SHP77 treated with DMSO at 0.1 percent for 48 hours (cell line): ENCODE results near the gene RAB38.

ENCODE experiments used
- DNase-seq: peaks from one replicate; lab custom pipeline; 2025; lab: John Stamatoyannopoulos, UW

The RAB38 gene

DNA sequence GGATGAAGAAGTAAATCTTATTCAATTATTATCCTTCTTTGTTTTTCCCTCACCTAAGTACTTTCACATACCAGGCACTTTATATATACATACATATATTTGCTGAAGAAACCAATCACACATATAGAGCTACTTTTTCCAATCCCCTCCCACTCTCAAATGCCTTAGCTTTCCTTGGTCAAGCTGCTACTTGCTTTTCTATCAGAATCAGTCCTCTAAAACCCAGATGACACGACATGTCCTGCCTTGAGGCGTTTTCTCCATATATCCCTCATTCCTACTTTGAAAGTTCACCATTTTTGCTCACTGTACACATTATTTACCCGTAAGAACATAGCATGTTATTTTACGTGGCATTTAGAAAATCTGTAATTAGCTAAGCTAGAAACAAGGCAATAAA is 5.4 kb downstream of the RAB38 start:
- DNase-seq = no peak

- DNase-seq = no peak
Measured at GRCh38 chr11:88169471-88169870, 5.8 kb downstream of the RAB38 start.

DNA sequence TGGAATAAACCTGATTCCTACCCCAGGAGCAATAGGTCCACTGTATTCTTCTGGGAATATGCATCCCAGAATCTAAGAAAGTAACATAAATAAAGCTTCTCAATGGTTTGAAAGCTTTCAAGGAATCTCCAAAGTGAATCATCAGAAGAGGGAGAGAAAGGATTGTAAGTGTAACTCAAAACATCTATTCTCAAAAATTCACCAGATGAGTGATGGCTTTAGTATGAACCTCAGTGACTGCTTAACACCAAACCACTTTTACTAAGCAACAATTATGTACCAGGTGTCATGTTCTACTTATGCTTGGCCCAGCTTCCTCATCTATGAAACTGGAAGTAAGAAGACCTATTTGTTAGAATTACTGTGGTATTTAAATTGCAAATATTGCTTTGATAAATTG is 7.4 kb downstream of the RAB38 start:
- DNase-seq = no peak

- DNase-seq = no peak
Measured at GRCh38 chr11:88164806-88165585, 10.2 kb downstream of the RAB38 start.

DNA sequence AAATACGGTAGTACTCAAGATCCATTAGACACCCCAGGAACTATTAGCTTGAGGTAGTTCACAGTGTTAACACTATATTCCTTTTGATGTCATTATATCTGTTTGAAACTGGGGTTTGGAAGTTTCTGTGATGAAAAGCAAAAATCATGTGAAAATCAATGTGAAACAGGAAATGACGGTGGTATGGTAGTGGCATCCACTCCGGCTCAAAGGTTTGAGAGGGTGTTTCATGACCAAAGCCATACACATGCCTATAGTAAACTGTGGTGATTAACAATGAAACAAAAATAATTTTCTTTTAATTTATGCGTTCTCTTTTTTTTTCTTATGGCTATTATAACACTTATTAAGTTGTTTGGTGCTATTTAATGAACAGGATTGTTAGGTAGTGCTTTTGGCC is 10.9 kb downstream of the RAB38 start:
- DNase-seq = no peak

DNA sequence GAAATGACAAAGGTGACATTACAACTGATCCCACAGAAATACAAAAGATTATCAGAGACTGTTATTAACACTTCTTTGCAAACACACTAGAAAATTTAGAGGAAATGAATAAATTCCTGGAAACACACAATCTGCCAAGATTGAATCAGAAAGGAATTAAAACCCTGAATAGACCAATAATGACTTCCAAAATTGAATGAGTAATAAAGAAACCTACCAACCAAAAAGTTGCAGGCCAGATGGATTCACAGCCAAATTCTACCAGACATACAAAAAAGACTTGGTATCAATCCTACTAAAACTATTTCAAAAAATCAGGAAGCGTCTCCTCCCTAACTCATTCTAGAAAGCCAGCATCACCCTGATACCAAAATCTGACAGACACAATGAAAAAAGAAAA is 17.2 kb downstream of the RAB38 start:
- DNase-seq = no peak

DNA sequence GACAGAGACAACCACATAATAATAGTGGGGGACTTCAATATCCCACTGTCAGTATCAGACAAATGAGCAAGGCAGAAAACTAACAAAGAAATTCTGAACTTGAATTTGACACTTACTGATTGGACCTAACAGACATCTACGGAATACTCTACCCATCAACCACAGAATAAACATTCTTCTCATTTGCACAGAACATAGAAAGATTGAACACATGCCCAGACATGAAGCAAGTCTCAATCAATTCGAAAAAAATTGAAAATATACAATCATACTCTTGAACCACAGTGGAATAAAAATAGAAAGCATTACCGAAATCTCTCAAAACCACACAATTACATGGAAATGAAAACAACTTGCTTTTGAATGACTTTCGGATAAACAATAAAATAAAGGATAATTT is 17.9 kb downstream of the RAB38 start:
- no peak for DNase-seq

GRCh38 chr11:88152381-88152780 is 22.9 kb downstream of the RAB38 start:
- DNase-seq = no peak

DNA sequence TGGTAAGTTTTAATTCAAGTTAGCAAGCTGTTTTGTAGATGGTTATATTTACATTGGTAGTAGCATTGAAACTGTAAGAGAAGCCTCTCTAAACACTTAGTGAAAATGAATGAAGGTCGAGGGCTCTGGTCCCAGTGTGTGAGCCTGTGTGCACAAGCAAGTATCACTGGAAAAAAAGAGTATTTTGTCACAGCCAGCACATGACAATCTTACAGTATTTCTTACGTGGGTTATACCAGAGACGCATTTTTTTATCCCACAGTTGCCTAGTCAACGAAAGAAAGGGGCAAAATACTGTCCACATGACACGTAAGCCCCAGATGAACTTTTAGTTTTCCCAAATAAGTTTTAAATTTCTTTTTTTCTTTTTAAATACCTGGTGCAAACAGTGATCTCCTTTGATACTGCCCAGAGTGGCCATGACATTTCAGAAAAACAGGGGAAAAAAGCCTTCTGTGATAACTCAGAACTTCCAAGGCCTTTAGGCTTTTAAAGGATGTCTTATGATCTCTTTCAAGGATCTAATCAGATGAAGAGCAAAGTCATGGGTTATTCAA is 23.5 kb downstream of the RAB38 start:
- DNase-seq = no peak

GRCh38 chr11:88146106-88146505 is 29.1 kb downstream of the RAB38 start:
- no peak for DNase-seq

- DNase-seq = no peak
Measured at GRCh38 chr11:88139865-88140264, 35.4 kb downstream of the RAB38 start.

- no peak for DNase-seq
Measured at GRCh38 chr11:88131764-88132470, 43.3 kb downstream of the RAB38 start.

GRCh38 chr11:88122956-88123355 is 52.3 kb downstream of the RAB38 start:
- no peak for DNase-seq

DNA sequence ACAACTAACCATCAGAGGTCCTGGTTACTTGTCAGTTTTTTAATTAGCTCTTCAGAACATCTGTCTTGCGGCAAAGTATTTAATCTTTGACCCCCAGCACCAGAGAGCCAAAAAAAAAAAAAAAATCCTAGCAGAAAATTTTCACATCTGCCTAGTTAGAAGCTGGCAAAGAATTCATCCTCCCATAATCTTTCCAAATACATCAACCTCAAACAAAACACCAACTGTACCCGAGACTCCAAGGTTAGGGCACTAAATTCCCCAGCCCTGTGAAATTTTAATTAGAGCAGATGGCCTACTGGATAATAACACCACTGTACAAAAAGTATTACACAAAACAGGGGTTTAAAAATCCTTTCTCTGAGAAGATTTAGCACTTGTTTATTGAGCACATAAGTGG is 55.7 kb downstream of the RAB38 start:
- DNase-seq = no peak

DNA sequence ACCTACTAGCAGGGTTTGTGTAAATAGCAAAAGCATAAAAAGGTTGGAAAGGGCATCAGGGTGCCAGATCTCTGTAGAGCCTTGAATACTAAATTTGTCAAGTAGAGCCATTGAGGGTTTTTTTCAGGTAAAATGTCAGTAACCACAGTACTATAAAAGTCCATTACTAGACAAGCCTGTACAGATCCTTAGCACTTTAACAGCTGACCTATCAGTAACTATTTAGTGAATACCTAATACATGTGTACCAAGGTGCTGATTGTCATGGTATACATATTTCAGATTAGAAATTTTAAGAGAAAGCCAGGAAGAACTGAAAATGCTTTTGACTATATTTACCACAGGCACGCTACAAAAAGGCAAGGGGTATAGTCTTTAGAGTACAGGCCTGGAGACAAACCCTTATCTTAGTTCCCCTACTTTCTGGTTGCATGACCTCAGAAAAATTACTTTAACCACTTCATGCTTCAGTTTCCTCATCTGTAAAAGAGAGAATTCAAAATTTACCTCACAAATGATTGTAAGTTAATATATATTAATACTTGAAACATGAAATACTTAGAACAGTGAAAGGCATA is 57.9 kb downstream of the RAB38 start:
- no peak for DNase-seq

GRCh38 chr11:88115828-88116755 is 59.2 kb downstream of the RAB38 start:
- no peak for DNase-seq

- no peak for DNase-seq
Measured at GRCh38 chr11:88114486-88115045, 60.7 kb downstream of the RAB38 start.

- DNase-seq = no peak
Measured at GRCh38 chr11:88106666-88107065, 68.6 kb downstream of the RAB38 start.

DNA sequence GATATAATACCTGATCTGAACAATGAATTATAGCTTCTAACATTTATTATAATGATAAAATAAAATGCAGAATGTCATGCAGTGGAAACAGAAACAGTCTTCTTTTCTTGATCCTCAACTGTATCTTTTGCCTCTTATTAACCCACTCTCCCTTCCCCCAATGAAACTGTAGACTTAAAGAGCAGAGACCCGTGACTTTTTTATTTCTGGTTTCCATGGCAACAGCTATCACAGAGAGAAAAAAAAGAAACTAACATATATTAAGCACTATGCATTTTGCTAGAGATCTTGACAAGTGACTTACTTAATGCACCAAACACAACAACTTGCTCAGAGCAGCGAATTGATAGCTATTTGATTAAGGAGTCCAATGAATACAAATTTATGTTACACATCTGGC is 69.3 kb downstream of the RAB38 start:
- no peak for DNase-seq

DNA sequence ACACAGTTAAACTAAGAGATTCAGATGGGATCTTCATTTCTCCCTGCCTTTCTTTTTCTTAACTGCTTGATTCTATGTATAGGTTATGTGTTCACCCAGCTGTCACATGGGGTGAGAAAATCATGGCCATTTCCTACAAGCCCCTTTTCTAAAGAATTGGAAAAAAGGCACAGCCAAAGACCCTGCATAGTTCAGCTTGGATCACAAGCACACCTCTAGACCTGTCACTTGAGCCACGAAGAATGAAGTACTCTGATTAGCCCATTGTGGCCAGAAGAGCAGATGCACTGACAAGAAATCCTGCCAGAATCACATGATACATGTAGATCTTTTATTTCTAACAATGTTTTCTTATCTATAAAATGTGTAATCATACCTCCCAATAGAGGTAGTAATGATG is 69.7 kb downstream of the RAB38 start:
- no peak for DNase-seq

GRCh38 chr11:88104408-88104807 is 70.8 kb downstream of the RAB38 start:
- no peak for DNase-seq
